HG02623 (cell line): ENCODE data around the gene SURF6.
"Not testable (repeated sequence)": the region's sequence is repeated elsewhere in the genome, so short reads cannot be mapped to it uniquely, and the experiment has no call there.

Experiments
- ATAC-seq: cut with Tn5 transposase; IDR thresholded peaks from one replicate; pipeline ENCODE4 v1.9.1; 2021; ENCODE audit warnings: moderate library complexity; ENCODE audit not compliant: unreplicated experiment

Gene SURF6

DNA sequence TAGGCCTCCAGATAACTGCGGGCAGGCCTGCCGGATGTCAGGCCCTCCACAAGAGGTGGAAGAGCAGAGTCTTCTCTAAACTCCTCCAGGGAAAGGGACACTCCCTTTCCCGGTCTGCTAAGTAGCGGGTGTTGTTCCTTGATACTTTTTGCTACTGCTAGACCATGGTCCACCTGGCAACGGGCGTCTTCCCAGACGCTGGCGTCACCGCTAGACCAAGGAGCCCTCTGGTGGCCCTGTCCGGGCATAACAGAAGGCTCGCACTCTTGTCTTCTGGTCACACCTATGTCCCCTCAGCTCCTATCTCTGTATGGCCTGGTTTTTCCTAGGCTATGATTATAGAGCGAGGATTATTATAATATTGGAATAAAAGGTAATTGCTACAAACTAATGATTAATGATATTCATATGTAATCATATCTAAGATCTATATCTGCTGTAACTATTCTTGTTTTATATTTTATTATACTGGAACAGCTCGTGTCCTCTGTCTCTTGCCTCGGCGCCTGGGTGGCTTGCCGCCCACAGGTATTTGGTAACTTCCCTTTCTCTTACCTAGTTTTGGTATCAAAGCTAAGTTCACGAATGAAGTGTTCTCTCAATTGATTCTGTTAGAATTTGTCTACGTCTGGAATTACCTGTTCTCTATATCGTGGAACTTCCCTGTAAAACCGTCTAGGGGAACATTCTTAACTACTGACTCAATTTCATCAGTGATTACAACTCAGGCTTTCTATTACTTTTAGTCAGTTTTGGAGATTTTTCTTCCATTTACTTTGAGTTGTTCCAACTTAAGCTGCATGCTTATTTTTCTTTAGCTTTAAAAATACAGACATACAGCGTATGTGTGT is 6.5 kb downstream of the SURF6 start:
- not testable (repeated sequence) for ATAC-seq

GRCh38 chr9:133327834-133328484 is 8.0 kb downstream of the SURF6 start:
- no peak for ATAC-seq

- ATAC-seq = not testable (repeated sequence)
Observed at GRCh38 chr9:133327021-133327420, 9.0 kb downstream of the SURF6 start.

- ATAC-seq = no peak
Observed at GRCh38 chr9:133323991-133324703, 11.8 kb downstream of the SURF6 start.

GRCh38 chr9:133323211-133323610 is 12.8 kb downstream of the SURF6 start:
- ATAC-seq = no peak

DNA sequence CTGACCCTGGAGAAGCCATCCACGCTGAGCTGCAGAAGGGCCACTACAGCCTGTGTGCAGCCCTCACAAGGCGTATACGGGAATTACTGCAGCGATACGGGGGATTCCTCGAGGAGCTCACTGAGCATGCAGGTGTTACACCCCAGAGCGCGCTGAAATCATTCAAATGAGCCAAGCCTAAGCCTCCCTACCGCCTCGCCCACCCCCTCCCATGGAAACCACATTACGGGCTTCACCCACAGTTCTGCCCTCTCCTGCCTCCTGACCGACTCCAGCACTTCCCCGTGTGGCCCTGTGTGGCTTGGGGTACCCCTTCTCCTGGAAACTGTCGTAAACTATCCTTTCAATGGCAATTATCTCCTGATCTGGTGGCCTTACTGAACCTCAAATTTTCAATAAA is 13.3 kb downstream of the SURF6 start:
- no peak for ATAC-seq

DNA sequence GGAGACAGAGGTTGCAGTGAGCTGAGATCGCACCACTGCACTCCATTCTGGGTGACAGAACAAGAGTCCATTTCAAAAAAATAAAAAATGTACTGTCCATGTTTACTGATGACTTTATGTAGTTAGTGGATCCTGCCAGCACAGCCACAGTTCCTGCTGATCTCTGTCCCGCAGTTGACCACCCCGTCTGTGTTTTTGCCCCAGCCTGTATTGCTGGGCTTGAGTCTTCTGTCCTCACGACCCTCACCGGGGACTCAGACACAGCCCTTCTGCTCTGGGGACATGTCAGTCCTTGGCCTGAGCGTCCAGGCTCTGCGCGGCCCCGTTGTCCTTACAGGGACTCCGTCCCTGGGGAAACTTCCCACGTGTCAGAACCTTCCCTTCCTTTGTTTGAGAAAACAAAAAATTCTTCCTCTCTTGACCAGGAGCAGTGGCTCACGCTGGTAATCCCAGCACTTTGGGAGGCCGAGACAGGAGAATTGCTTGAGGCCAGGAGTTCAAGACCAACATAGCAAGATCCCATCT is 14.5 kb downstream of the SURF6 start:
- ATAC-seq = no peak

DNA sequence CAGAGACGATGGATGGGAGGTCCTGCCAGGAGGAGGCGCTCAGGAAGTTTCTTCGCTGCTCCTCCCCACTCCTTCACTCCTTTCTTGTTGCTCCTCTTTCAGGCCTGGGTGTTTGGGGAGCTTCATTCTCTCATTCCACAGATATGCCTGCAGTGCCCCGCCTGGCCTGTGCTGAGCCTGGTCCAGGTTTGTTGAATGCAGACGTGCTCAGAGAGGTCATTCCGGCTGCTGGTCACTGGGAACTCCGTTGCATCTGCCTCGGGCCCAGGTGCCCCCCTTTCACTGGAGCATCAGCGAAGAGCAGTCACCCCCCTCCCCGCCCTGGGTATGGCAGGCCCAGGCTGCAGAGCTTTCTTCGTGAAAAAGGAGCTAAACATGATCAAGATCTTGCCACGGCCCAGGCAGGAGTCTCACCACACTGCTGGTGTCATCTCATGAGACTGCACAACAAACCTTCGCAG is 15.5 kb downstream of the SURF6 start:
- no peak for ATAC-seq

GRCh38 chr9:133317551-133317950 is 18.4 kb downstream of the SURF6 start:
- not testable (repeated sequence) for ATAC-seq

DNA sequence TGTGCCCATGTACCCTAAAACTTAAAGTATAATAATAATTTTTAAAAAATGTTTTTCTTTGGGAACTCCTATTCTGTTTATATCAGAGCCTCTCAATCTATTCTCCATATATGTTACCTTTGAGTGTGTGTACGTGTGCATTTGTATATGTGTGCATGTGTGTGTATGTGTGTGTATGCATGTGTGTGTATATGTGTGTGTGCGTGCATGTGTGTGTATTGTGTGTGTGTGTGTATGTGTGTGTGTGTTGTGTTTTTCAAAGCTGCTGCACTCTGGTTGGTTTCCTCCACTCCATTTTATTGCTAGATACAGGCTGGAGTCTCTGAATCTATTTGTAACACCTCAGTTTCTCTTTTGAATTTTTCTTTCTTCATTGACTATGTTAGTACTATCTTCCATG is 20.0 kb downstream of the SURF6 start:
- no peak for ATAC-seq

GRCh38 chr9:133309608-133310007 is 26.4 kb downstream of the SURF6 start:
- no peak for ATAC-seq

DNA sequence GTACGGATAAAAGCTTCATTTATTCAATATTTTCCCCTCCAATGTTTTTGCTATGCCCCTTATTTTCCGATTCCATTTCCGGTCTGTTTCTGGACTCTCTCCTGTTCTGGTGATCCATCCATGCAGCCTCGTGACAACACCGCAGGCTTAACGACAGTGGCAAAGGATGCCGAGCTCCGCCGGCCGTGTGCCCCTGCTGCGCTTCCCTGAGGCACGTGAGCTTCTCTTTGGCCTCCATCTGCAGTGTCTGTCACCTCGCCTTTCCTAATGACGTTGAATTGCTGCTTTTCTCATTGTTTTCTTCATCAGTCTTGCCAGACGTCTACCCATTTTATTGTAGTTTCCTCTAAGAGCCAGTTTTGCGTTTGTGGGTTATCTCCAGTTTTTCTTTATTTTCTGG is 28.7 kb downstream of the SURF6 start:
- ATAC-seq = no peak

DNA sequence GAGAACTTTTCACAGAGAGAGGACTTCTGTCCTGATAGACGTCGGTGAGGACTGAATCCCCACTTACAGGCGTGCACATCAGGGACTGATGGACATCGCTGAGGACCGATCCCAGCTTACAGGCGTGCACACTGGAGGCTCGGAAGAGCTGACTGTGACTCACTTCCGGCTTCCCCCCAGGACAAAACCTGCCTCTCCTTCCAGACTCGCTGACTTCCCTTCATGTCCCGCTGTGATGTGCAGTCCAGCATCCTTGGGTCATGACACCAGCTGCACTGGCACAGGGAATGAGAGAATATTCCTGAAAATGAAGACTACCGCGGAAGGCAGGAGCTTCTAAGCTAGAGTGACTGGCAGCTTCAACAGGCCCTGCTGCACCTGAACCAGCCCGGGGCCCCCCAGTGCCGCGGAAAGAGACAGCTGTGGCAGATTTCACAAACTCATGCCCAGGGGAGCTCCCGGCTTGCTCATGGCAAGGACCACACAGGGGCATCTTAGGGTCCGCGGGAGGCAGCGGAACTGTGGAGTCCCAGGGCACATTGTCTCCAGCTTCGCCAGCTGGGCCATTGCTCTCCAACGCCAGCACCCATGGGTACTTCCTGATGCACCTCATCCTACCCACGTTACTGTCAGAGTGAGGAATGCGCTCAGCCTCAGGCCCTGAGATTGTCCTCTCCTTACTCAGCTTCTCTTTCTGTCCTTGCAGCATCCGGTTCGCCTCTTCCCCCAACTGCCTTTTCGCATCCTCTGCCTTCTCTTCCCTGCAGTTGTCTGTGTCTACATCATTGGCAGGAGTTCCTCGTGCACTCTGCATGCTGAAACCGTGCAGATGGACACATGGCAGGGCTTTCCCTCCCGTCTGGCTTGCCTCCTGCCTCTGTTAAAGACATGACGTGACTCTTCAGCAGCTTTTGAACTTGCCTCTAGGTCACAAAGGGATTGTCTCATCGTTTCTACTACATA is 29.5 kb downstream of the SURF6 start:
- ATAC-seq = no peak

GRCh38 chr9:133305731-133306130 is 30.3 kb downstream of the SURF6 start:
- ATAC-seq = no peak

- ATAC-seq = no peak
Observed at GRCh38 chr9:133304477-133305377, 31.3 kb downstream of the SURF6 start.

DNA sequence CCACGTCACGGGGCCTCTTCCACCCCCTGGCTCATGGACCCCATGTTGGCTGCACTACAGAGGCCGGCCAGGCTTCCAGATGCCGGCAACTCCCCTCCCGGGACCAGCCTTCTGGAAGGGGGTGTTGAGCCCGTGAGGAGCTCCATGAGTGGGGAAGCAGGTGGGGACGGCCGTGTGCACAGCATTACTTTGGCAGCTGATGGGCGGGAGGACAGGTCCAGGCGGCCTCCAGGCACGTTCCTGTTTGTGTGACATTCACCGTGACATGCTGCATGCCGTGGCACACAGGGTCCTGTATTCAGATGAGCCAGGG is 31.9 kb downstream of the SURF6 start:
- ATAC-seq = no peak

DNA sequence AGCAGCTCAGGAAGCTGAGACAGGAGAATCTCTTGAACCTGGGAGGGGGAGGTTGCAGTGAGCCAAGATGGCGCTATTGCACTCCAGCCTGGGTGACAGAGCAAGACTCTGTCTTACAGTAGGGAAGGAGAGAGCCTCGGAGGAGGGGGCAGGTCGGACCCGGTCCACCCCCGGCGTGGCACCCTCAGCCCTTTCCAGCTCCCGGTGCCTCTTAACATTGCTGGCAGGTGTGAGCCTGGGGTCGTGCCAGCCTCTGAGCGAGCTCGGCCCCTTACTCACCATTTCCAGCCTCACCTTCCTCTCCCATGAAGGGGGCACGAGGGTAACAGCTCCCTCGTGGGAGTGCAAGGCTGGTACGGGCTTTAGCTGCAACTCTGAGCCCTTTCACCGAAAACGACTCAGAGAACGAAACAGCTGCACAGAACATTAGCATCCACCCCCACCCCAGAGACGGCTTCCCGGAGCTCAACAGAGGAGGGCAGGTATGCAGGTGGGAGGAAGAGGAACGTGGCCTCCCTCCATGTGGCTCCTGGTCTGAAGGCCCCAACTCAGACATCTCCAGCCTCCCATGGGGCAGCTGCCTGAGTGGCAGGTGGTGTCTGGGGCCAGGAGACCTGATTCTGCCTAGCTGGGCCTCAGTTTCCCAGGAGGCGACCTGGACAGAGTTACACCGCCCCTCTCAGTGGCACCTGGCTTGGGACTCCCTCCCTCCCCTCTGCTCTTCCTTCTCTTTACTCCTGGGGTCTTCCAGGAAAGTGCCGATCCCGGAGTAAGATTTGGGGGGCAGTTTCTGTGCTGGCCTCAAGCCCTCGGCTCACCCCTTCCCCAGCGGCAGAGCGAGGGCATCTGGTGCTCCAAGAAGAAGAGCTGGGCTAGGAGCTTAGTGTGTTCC is 32.5 kb downstream of the SURF6 start:
- no peak for ATAC-seq
